ENCODE data around the gene GGT6. TPM values are rescaled to one million over a fixed set of nuclear protein-coding genes. Genes with fewer than 3 reads are reported as not detected.
A peak's percentile ranks its signal among the peaks of the same experiment; 100 is the strongest.

Gene GGT6
- total and polyA plus RNA-seq, 4 donors: 2.8 to 12.3 (median 7.4) TPM

- Histone ChIP-seq H3K4me1 (ENCODE audit: control insufficient read depth in 5 of 5, insufficient read depth in 5 of 5, low read length in 5 of 5) (peaks cover 0 to 19% (median 6%) of the 10 kb centered on the region in 5 donors), H3K9ac (ENCODE audit: insufficient read depth in 1 of 2, low read length in 2 of 2) (peak within 1 kb of the TSS; percentile 19 to 86), H3K4me3 (peak within 1 kb of the TSS; percentile 89), H3K27ac (ENCODE audit: low read depth in 1 of 2, low read length in 1 of 2) (peak within 1 kb of the TSS; percentile 79 to 84), H3K27me3 (ENCODE audit: control insufficient read depth in 3 of 3, insufficient read depth in 3 of 3, low read length in 2 of 3) (no peaks in the 10 kb centered on the region), H3K36me3 (ENCODE audit: control insufficient read depth in 4 of 4, insufficient read depth in 4 of 4, low read length in 4 of 4) (peaks cover 3 to 32% (median 11%) of the 10 kb centered on the region in 4 donors), H3K9me3 (ENCODE audit: control insufficient read depth in 4 of 4, insufficient read depth in 3 of 4, low read length in 3 of 4) (no peaks in the 10 kb centered on the region)
- TF ChIP-seq CTCF (IDR thresholded peaks at IDR 0.05; ENCODE audit: control extremely low read depth, extremely low read depth): peak; percentile 1
- DNase-seq (peak; percentile 96 to 99 (median 97)), ATAC-seq (ENCODE audit: insufficient read depth, low FRiP score) (peak; percentile 94)
- WGBS, 2 donors: 0 to 1% methylated on average over 69 of the region's 69 CpGs
These were observed 5.2 kb downstream of the GGT6 start, which contains the start of gene MYBBP1A for GRCh38 chr17:4554997-4555799. TSS of gene MYBBP1A (minus strand) at chr17:4555384. CDS start at chr17:4555324, 60 bp downstream.

- H3K4me3 ChIP-seq: peak overlapping the region; percentile 89
- no peak for DNase-seq
- peaks cover 0 to 19% (median 6%) of the 10 kb centered on the region in 5 donors for H3K4me1 ChIP-seq (ENCODE audit: control insufficient read depth in 5 of 5, insufficient read depth in 5 of 5, low read length in 5 of 5)
- WGBS, 2 donors: 16 to 17% methylated on average over 18 of the region's 18 CpGs
- no peak for TF ChIP-seq CTCF (IDR thresholded peaks at IDR 0.05; ENCODE audit: control extremely low read depth, extremely low read depth)
- peak overlapping the region in 1 of 2 donors; percentile 19 for H3K9ac ChIP-seq (ENCODE audit: insufficient read depth in 1 of 2, low read length in 2 of 2)
- H3K27me3 ChIP-seq (ENCODE audit: control insufficient read depth in 3 of 3, insufficient read depth in 3 of 3, low read length in 2 of 3): no peaks in the 10 kb centered on the region
- no peaks in the 10 kb centered on the region for H3K9me3 ChIP-seq (ENCODE audit: control insufficient read depth in 4 of 4, insufficient read depth in 3 of 4, low read length in 3 of 4)
- ATAC-seq (ENCODE audit: insufficient read depth, low FRiP score): no peak
- H3K27ac ChIP-seq (ENCODE audit: low read depth in 1 of 2, low read length in 1 of 2): no peak overlapping the region
- H3K36me3 ChIP-seq (ENCODE audit: control insufficient read depth in 4 of 4, insufficient read depth in 4 of 4, low read length in 4 of 4): peaks cover 3 to 38% (median 16%) of the 10 kb centered on the region in 4 donors
These were observed 5.9 kb downstream of the GGT6 start for GRCh38 chr17:4554441-4554996.

- Histone ChIP-seq H3K9ac (ENCODE audit: insufficient read depth in 1 of 2, low read length in 2 of 2) (no peak overlapping the region), H3K4me1 (ENCODE audit: control insufficient read depth in 5 of 5, insufficient read depth in 5 of 5, low read length in 5 of 5) (peaks cover 0 to 19% (median 6%) of the 10 kb centered on the region in 5 donors), H3K27ac (ENCODE audit: low read depth in 1 of 2, low read length in 1 of 2) (no peak overlapping the region), H3K9me3 (ENCODE audit: control insufficient read depth in 4 of 4, insufficient read depth in 3 of 4, low read length in 3 of 4) (no peaks in the 10 kb centered on the region), H3K36me3 (ENCODE audit: control insufficient read depth in 4 of 4, insufficient read depth in 4 of 4, low read length in 4 of 4) (peaks cover 3 to 45% (median 17%) of the 10 kb centered on the region in 4 donors), H3K4me3 (no peak overlapping the region), H3K27me3 (ENCODE audit: control insufficient read depth in 3 of 3, insufficient read depth in 3 of 3, low read length in 2 of 3) (no peaks in the 10 kb centered on the region)
- no peak for DNase-seq
- WGBS, 2 donors: 82 to 90% methylated on average over 9 of the region's 9 CpGs
- no peak for ATAC-seq (ENCODE audit: insufficient read depth, low FRiP score)
- TF ChIP-seq CTCF (IDR thresholded peaks at IDR 0.05; ENCODE audit: control extremely low read depth, extremely low read depth): no peak
These were observed 6.7 kb downstream of the GGT6 start for GRCh38 chr17:4553669-4554068.
